Fibroblast of lung (primary cell): ENCODE results near the gene IBA57.

ENCODE experiments used
- CTCF ChIP-seq, 2 donors: IDR thresholded peaks in 1 of 2; conservative IDR thresholded peaks in 1 of 2; 1 replicate in 1 of 2; 2 replicates in 1 of 2; pipeline ENCODE4 v1.5.1; 2011 to 2012; ENCODE audit warnings: low read length in 2 of 2, control low read depth in 1 of 2, inconsistent platforms in 1 of 2, low read depth in 1 of 2, mild to moderate bottlenecking in 1 of 2
- EZH2 ChIP-seq: IDR thresholded peaks from 2 replicates; pipeline ENCODE4 v1.5.1; 2012; ENCODE audit warnings: low read length, control low read depth, mild to moderate bottlenecking; ENCODE audit errors: missing control alignments

- no peak for TF ChIP-seq CTCF (conservative IDR thresholded peaks at IDR 0.05 in 1 of 2, IDR thresholded peaks at IDR 0.05 in 1 of 2; ENCODE audit: low read depth in 1 of 2, low read length in 2 of 2)
- no peak for TF ChIP-seq EZH2
Observed at GRCh38 chr1:228148196-228148861, 17.3 kb upstream of the IBA57 start.
